Measurements from ENCODE around the gene OCSTAMP. TPM values are rescaled to one million over a fixed set of nuclear protein-coding genes. Genes with fewer than 3 reads are reported as not detected.

OCSTAMP gene
- total RNA-seq, 1 experiment from 2014 or later: not detected

DNA sequence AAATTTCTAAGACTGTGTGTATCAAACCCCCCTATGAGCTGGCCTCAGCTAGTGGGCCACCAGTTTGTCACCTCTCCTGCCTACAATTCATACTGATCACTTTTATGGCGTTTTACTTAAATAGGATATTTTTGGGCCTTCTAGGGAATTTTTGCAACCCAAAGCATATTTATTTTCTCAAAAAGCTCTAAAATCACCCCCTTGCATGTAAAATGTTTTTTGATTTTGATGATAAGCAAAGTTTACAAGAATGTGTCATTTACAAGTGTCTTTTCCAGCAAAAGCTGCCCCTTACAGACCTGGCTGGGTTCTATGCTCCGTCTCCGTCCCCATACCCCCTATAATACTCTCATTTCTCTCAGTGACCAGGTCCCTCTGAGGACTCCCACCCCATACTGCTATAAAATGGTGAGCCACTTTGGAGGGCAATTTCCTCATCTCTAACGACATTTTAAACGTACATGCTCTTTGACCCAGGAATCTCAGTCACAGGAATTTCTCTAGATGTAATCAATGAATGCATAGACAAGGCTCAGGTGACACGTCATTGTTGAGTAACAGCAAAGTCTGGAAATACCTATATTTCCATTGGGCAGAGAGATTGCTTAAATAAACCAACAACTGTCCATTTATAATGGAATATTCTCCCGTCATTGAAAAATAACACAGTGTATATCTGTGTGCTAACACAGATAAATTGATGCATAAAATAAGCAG lies 13.9 kb upstream of the OCSTAMP start:
- POLR2A ChIA-PET: no interaction called here
- no peaks in the 10 kb centered on the region for H3K36me3 Mint-ChIP-seq (ENCODE audit: insufficient read depth, unreplicated experiment)
- Histone ChIP-seq H3K27me3 (replicated peaks; ENCODE audit: control insufficient read depth, insufficient read depth, low read length) (no peaks in the 10 kb centered on the region), H3K4me3 (ENCODE audit: low read depth, low read length) (no peak overlapping the region), H3K4me1 (no peaks in the 10 kb centered on the region), H3K36me3 (ENCODE audit: control insufficient read depth, insufficient read depth, low read length) (no peaks in the 10 kb centered on the region), H3K9me3 (no peaks in the 10 kb centered on the region)
- TF ChIP-seq CTCF (IDR thresholded peaks at IDR 0.05; ENCODE audit: insufficient read depth in 1 of 2, low read depth in 1 of 2, low read length in 1 of 2, severe bottlenecking in 1 of 2, unreplicated experiment in 1 of 2): no peak
- no peak overlapping the region for H3K27ac Mint-ChIP-seq (ENCODE audit: unreplicated experiment)
- no peaks in the 10 kb centered on the region for H3K9me3 Mint-ChIP-seq (ENCODE audit: unreplicated experiment)
- no TSS peak for BruUV-seq (replicated peaks)
- no peak for DNase-seq
- no peak overlapping the region for H3K4me3 Mint-ChIP-seq (ENCODE audit: unreplicated experiment)
- no peaks in the 10 kb centered on the region for H3K4me1 Mint-ChIP-seq (ENCODE audit: low read depth, unreplicated experiment)
- intact Hi-C loops (cut with micrococcal nuclease; ENCODE audit: unreplicated experiment): no loop called here
- CTCF ChIA-PET: interaction anchor here (1.0 kb wide), 1 partner anchor 9 kb away, joined by 4 read pairs; no protein-coding TSS in a partner anchor
- H3K27me3 Mint-ChIP-seq (ENCODE audit: insufficient read depth, unreplicated experiment): peaks cover 4% of the 10 kb centered on the region

GRCh38 chr20:46563860-46564221 lies 13.4 kb upstream of the OCSTAMP start:
- Histone ChIP-seq H3K4me3 (ENCODE audit: low read depth, low read length) (no peak overlapping the region), H3K4me1 (no peaks in the 10 kb centered on the region), H3K27me3 (replicated peaks; ENCODE audit: control insufficient read depth, insufficient read depth, low read length) (no peaks in the 10 kb centered on the region), H3K9me3 (no peaks in the 10 kb centered on the region), H3K36me3 (ENCODE audit: control insufficient read depth, insufficient read depth, low read length) (no peaks in the 10 kb centered on the region)
- Mint-ChIP-seq H3K36me3 (ENCODE audit: insufficient read depth, unreplicated experiment) (no peaks in the 10 kb centered on the region), H3K27ac (ENCODE audit: unreplicated experiment) (no peak overlapping the region), H3K9me3 (ENCODE audit: unreplicated experiment) (no peaks in the 10 kb centered on the region), H3K4me3 (ENCODE audit: unreplicated experiment) (no peak overlapping the region), H3K4me1 (ENCODE audit: low read depth, unreplicated experiment) (no peaks in the 10 kb centered on the region), H3K27me3 (ENCODE audit: insufficient read depth, unreplicated experiment) (peaks cover 4% of the 10 kb centered on the region)
- intact Hi-C loops (cut with micrococcal nuclease; ENCODE audit: unreplicated experiment): no loop called here
- CTCF ChIA-PET: interaction anchor here (1.0 kb wide), 1 partner anchor 10 kb away, joined by 4 read pairs; no protein-coding TSS in a partner anchor
- TF ChIP-seq CTCF (IDR thresholded peaks at IDR 0.05; ENCODE audit: insufficient read depth in 1 of 2, low read depth in 1 of 2, low read length in 1 of 2, severe bottlenecking in 1 of 2, unreplicated experiment in 1 of 2): no peak
- no peak for DNase-seq
- POLR2A ChIA-PET: no interaction called here
- BruUV-seq (replicated peaks): no TSS peak

- intact Hi-C loops (cut with micrococcal nuclease; ENCODE audit: unreplicated experiment): no loop called here
- Histone ChIP-seq H3K27me3 (replicated peaks; ENCODE audit: control insufficient read depth, insufficient read depth, low read length) (no peaks in the 10 kb centered on the region), H3K9me3 (no peaks in the 10 kb centered on the region), H3K4me3 (ENCODE audit: low read depth, low read length) (no peak overlapping the region), H3K4me1 (no peaks in the 10 kb centered on the region), H3K36me3 (ENCODE audit: control insufficient read depth, insufficient read depth, low read length) (no peaks in the 10 kb centered on the region)
- peak in 1 of 2 experiments; percentile 11 for TF ChIP-seq CTCF (IDR thresholded peaks at IDR 0.05; ENCODE audit: insufficient read depth in 1 of 2, low read depth in 1 of 2, low read length in 1 of 2, severe bottlenecking in 1 of 2, unreplicated experiment in 1 of 2)
- Mint-ChIP-seq H3K27me3 (ENCODE audit: insufficient read depth, unreplicated experiment) (peaks cover 4% of the 10 kb centered on the region), H3K9me3 (ENCODE audit: unreplicated experiment) (no peaks in the 10 kb centered on the region), H3K36me3 (ENCODE audit: insufficient read depth, unreplicated experiment) (no peaks in the 10 kb centered on the region), H3K4me1 (ENCODE audit: low read depth, unreplicated experiment) (no peaks in the 10 kb centered on the region), H3K27ac (ENCODE audit: unreplicated experiment) (no peak overlapping the region), H3K4me3 (ENCODE audit: unreplicated experiment) (no peak overlapping the region)
- ChIA-PET POLR2A (no interaction called here), CTCF (interaction anchor here (0.8 to 1.4 kb wide), 4 partner anchors 10 to 70 kb away, joined by 3 to 6 read pairs (median 3); no protein-coding TSS in a partner anchor)
- no TSS peak for BruUV-seq (replicated peaks)
- no peak for DNase-seq
These were observed 12.9 kb upstream of the OCSTAMP start for GRCh38 chr20:46563170-46563859.

Measured in Caco-2 (cell line).